ENCODE data around the gene ADAMTS6.

GRCh38 chr5:65455064-65455463 lies 26.7 kb downstream of the ADAMTS6 start:
- TF ChIP-seq CTCF (IDR thresholded peaks at IDR 0.05) (no peak), ZFX (IDR thresholded peaks at IDR 0.05; ENCODE audit: borderline replicate concordance) (no peak)

Measured in 22Rv1 (cell line).